GM21619 (cell line): Measurements from ENCODE around the gene DNAJB6.

Experiments used
- ATAC-seq: cut with Tn5 transposase; IDR thresholded peaks from one replicate; pipeline ENCODE4 v1.9.1; 2021; ENCODE audit not compliant: unreplicated experiment

The DNAJB6 gene

DNA sequence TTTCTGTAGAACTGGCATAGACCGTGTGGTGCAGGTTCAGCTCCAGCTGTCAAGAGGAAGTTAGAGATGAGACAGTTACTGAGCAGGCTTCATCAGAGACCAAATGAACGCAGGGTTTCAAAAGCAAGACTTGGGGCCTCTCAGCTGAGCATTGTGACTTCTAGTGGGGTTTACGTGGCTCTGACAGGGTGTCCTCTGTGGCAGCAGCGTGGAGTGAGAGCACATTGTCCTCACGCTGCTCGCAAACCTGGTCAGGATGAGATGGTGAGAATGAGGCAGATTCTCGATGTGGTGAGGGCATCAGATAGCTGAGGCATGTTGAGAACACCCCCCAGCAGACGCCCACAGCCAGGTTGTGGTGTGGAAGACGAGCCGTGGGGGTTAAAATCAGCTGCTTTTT lies 126.0 kb downstream of the DNAJB6 start:
- ATAC-seq: no peak

GRCh38 chr7:157463245-157463644 lies 126.4 kb downstream of the DNAJB6 start:
- no peak for ATAC-seq

DNA sequence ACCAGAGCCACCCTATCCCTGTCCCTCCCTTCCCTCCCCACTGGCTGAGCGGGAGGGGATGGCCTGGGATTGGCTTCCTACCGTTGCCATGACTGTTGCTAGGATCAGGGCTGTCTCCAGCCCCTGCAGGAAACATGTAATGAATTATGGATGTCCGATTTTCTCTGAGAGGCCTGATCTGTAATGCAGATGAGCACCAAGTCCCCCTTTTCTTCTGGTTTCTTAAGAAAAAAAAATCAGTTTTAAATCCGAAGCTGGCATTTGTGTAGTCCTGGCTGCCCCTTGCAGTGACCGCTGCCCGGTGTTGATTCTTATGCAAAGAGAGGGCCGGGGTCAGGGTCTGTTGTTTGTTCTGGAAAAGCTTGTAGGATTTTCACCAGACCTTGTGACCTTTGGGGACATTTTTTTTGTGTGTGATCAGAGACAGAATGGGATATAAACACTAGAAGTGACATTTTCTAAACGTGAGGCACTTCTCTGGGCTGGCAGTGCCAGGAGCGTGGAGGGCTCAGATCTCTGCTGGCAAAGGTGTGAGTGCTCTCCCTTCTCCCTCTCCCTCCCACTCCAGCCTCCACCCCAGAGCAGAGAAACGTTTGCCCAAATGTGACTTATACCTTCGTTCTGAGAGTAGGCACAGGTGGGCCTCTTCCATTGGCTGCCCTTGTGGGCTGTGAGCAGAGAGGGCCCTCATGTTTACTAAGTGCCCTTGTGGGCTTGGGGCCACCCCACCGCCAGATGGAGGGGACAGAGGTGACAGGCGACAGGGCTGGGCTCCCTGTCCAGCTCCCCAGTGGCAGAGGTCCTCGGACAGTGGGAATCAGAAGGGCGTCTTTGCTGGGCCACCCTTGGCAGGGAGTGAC lies 127.5 kb downstream of the DNAJB6 start:
- ATAC-seq: no peak

DNA sequence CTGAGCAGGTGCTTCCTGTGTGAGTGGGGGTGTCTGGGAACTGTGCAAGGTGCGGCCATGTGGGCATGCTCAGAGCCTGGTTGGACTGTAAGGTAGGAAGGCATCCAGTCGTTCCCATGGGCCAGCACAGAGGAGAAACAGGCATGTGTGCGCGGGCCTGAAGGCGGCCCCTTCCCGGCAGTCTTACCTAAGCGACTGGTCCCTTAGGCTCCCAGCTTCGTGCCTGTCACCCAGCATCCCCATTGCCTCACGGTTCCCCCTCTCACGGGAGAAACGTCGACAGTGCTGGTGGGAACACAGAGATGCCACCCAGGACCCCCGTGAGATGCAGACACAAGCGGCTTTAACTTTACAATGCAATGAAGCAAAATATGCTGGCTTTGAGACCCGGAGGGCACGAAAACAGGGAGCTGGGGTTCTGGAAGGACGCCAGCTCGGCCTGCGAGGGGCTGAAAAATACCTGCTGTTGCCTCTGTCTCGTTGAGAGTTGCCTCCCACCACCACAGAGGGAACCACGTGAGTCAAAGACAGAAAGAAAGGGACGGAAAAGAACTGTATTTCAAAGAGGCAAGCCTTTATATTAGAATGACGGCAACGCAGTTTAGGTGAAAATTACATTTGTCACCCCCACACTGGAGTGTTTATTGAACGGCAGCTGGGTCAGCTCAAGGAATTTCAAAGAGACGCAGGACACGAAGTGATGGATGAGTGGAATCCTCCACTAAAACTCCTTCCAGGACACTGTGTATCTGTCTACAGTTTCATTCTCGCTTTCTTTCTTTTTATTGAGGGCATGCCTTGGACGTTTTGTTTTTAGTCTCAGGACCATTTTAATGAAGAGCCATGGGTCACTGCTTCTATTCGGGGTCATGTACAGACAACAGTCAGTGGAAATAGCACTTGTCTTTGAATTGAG lies 128.4 kb downstream of the DNAJB6 start:
- no peak for ATAC-seq

GRCh38 chr7:157465891-157466866 lies 129.4 kb downstream of the DNAJB6 start:
- ATAC-seq: no peak

DNA sequence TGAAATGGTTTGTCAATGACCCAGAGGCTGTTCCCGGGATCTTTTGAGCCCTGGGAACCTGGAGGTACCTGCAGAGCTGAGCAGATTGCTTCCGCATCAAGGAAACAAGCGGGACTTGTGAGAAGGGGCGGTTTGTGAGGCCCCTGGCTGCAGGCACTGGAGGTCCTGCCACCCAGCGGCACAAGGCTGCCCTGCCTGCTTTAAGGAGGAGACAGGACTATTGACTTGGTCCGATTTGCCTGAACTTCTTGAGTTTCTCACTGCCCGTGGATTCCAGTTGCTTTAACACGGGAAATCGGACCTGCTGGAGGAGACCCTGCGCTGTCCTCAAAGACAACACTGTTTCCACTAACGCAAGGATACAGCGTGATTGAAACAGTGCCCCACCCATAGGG lies 130.1 kb downstream of the DNAJB6 start:
- ATAC-seq: no peak
